GDM1 (cell line): ENCODE results near the gene SNX10.
"Not testable (repeated sequence)": the region's sequence is repeated elsewhere in the genome, so short reads cannot be mapped to it uniquely, and the experiment has no call there.

ENCODE experiments used
- DNase-seq: peaks from one replicate; lab custom pipeline; 2025; lab: John Stamatoyannopoulos, UW

The SNX10 gene, protein sequence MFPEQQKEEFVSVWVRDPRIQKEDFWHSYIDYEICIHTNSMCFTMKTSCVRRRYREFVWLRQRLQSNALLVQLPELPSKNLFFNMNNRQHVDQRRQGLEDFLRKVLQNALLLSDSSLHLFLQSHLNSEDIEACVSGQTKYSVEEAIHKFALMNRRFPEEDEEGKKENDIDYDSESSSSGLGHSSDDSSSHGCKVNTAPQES

DNA sequence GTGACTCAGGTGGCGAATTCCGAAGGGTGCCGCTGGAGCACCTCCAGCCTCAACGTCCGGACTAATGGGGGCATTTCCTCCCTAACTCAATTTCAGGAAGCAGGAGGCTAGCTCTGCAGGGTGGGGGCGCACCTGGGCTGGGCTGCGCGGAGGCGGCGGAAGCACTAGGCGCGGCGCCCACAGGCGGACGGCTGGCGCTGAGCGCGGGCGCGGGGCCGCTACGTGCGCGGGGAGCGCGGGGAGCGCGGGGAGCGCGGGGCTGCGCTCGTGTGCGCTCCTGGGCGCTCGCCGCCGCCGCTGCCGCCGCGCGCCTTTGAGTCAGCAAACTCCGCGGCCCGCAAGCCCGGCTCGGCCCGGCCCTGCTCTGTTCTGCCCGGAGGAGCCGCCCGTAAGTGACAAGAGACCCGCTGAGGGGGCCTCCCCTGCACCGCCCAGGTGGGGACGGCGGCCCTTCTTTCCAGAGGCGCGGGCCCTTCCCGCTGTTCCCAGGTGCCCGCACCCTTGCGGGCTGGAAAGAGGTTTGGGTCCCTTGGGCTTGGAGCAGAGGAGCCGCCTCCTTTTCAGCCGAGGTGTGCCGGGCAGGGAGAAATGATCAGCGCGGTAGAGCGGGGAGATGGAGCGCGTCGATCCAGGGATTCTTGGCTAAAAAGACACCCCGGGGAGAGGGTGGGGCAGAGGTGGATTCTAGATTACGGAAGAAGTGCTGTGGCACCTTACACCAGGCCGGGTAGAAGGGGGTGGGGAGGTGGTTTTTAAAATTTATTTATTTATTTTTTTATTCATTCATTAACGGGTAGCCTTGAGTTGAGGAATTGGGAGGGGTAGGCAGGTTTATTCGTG lies at the start of gene SNX10:
Gene SNX10, plus strand, starts transcription at position 164 of the 840 bp plus-strand sequence. CDS start 54,581 bp downstream, outside the sequence.
- peak; percentile 50 for DNase-seq

DNA sequence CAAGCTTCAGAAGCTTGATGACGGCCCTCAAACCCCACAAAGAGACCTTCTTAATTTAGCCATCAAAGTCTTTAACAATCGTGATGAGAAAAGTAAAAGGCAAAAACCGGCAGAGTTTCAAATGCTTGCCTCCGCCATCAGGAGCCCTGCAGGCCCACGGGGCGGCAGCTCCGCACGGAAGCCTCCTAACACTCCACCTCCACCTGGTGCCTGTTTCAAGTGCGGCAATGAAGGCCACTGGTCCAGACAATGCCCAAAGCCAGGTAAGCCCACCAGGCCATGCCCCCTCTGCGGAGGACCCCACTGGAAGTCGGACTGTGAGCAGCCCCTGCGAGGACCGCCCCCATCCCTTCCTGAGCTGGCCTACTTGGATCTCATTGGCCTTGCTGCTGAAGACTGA lies 46.5 kb upstream of the SNX10 start:
- no peak for DNase-seq

DNA sequence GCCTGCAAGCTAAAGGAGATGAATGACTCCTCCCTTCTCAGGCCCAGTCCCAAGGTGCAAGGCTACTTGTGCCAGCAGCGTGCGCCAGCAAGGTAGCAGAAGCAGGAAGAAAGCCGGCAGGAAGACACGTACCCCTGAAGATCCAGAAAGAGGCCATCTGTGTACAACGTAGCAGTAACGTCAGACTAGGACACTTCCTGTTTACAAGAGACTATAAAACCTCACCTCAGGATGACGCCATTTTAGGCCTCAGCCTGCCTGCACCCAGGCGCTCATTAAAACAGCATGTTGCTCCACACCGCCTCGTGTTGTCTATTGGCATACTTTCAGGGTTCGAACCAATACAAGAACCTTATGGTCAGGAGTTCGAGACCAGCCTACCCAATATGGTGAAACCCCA lies 41.4 kb upstream of the SNX10 start:
- no peak for DNase-seq

GRCh38 chr7:26261866-26262265 lies 29.8 kb upstream of the SNX10 start:
- DNase-seq = not testable (repeated sequence)

GRCh38 chr7:26265065-26265464 lies 26.6 kb upstream of the SNX10 start:
- DNase-seq = no peak

- DNase-seq = no peak
Measured at GRCh38 chr7:26265499-26266075, 26.1 kb upstream of the SNX10 start.

DNA sequence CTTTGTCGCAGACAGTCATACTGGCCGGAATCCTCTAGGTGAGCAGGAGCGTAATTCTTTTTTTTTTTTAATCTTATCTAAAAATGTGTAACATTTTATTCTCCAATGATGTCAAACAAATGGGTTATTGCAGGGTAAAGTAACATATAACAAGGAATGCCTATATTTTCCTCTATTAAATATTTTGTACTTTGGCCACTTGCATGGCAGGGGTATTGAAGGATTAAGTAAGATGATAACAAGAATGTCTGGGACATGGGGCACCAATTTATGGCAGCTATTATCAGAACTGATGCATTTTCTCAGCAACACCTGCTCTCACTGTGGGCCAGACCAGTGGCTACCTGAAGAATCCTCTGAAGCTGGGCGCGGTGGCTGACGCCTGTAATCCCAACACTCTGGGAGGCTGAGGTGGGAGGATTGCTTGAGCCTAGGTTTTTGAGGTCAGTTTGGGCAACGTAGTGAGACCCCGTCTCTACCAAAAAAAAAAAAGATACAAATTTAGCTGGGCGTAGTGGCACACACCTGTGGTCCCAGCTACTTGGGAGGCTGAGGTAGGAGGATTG lies 24.0 kb upstream of the SNX10 start:
- DNase-seq = no peak

DNA sequence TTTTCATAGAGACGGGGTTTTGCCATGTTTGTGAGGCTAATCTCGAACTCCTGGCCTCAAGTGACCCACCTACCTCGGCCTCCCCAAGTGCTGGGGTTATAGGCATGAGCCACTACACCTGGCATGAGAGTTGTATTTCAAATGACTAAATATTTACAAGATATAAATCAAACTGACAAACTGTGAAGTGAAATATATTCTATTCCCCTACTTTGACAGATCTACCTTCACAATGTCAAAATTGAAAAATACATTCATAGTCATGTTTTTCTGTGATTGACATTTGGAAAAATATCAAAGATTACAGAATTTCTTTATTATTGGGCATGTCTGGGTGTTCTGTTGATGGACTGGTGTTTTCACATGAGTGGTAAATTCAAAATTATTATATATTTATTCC lies 16.4 kb upstream of the SNX10 start:
- DNase-seq = no peak

DNA sequence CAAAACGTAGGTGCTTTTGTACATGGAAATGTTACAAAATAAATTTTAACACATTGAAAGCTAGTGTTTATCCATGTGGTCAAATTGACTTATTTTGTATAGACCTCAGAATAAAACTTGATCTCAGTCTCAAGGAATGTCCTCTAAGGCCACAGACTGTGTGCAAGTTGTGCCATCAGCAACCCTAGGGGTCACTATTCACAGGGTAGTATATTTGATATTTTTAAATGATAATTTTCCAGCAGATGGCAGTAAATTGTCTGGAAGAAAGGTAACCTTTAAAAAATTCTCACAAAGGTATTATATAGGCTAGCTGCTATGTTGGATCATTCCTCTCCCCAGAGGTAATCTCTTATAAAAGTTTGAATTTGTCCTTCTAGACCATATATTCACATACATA lies 12.9 kb upstream of the SNX10 start:
- DNase-seq = no peak

DNA sequence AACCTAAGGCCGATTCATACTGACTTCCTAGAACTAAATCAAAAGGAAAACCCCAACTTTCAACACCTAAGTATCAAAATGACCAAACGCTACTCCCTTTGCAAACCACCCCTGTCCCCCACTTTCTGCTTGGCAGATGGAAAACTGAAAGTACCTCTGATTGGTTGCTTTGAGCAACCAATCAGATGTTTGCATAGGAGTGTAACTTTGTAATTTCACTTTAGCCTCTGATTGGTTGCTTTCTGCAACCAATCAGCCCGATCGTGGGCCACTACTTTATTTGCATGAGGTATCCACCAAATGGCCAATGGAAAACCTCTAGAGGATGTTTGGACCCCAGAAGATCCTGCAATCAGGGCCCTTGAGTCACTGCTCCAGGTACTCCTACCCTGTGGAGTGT lies 12.3 kb upstream of the SNX10 start:
- no peak for DNase-seq

DNA sequence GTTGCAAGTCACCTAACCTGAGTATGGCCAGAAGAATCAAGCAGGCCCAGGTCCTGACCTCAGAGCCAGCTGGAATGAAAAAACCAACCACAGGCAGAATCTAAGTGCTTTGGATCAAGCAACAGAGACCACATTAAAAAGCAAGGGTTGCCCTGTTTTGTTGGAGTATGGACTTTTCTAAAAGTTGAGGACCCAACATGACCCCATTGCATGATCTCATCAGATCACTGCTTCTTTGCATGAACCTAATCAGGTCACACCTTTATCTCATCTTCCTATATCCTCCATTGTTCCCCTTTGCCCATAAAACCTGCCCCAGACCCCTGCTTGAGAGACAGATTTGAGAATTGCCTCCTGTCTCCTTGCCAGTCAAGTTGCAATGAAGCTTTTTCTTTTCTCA lies 11.6 kb upstream of the SNX10 start:
- no peak for DNase-seq

DNA sequence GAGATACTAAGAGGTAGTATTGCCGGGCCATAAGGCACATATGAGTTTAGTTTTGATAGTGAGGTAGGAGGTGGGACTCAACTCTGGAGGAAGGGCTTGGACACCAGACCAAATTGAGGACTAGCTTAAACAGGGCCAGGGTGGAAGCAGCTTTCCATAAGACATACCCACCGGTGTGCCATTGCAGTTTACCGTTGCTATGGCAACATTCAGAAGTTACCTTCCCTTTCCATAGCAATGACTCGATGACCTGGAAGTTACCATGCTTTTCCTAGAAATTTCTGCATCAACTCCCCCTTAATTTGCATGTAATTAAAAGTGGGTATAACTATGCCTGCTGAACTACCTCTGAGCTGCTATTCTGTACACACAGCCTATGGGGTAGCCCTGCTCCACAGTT lies 10.9 kb upstream of the SNX10 start:
- no peak for DNase-seq

GRCh38 chr7:26284477-26284876 lies 7.2 kb upstream of the SNX10 start:
- no peak for DNase-seq

DNA sequence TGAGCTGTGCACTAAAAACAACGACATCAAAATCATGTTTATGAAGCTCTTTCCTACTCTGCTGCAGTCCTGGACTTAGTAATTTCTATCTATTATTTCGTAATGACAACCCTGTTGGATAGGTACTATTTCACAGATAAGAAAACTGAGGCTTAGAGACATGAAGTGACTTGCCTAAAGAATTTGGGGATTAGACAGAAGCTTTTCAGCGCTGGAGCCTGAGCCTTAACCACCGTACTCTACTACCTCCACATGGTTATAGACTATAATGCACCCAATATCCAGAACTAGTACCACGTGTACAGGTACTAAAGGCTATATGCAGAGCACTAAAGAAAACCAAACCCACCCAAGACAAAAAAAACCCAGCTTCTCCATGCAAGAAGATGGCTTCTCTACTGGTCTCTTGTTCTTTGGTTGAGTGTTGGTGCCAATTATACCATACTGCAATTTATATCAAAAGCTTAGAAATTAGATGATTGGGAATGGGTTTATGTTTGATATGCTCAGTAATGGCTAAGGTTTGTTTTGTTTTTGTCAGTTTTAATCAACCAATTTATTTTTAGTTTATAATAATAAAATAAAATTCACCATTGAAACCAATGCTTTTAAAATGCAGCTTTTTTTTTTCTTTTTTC lies 6.5 kb upstream of the SNX10 start:
- DNase-seq = peak; percentile 10

DNA sequence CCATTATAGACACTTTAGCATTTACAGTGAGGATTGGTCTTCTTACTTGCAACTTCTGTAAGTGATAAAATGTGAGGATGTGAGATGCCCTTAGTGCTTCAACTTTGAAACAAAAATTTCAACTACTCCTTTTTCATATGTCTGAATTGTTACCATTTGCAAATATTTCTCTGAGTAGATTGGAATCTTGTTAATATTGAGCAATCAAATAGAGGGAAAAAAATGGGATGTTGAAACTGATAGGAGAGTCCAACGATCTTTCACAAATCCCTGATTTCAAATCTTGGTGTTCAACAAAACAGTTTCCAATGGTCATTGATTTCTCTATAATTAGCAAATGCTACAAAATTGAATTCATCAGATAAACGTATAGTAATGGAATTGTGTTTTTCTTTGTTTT lies 5.5 kb upstream of the SNX10 start:
- DNase-seq = no peak

DNA sequence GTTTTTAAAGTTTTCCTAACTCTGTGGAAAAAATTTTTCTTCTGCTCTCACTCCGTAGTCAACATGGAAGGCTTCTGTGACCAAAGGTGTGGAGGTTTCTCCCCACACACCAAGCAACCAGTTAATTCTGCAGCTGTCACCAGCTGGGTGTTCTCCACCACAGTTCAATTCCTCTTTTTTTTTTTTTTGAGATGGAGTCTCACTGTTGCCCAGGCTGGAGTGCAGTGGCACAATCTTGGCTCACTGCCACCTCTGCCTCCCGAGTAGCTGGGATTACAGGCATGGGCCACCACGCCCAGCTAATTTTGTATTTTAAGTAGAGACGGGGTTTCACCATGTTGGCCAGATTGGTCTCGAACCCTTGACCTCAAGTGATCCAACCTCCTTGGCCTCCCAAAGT lies 3.5 kb upstream of the SNX10 start:
- DNase-seq = not testable (repeated sequence)

DNA sequence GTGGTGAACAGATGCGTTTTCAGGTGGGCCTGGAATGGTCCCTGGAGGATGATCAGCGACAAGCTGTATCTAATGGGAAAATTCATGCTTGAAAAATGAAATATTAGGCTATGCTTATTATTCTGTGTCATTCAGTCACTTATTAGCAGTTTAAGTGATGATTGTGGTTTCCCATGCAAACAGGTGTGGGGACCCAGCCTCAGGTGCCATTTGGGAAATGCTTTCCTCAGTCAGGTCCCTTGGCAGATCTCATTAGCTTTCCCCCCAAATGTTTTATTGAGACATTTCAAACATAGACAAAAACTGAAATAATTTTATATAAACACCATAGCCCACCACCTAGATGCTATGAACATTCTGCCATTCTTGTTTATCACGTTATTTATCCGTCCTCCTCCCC lies 411 bp upstream of the SNX10 start:
- no peak for DNase-seq

DNA sequence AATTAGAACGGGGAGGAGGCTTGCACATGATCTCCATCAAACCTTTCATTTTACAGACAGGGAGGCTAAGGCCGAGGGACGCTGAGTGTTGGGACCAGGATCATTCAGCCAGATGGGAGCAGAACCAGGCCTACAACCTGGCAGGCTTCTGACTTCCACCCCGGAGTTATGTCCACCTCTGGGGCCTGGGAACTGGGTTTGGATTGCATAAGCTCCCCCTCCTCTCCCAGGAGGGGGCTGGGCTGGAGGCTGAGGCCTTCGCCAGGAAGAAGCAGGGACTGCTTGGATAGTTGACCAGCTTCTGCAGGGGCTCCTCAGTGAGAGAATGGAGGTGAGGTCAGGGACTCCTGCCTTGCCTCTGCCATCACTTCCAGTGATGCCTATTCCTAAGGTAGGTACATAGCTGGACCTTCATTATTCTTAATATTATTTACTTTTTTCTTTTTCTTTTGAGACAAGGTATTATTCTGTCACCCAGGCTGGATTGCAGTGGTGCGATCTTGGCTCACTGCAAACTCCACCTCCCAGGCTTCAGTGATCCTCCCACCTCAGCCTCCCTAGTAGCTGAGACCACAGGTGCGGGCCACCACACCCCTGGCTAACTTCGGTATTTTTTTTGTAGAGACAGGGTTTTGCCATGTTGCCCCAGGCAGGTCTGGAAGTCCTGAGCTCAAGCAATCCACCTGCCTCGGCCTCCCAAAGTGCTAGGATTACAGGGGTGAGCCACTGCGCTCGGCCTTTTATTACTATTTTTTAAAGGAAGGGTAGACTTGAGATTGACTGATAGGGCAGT lies 1.3 kb downstream of the SNX10 start:
- no peak for DNase-seq

- DNase-seq = no peak
Measured at GRCh38 chr7:26293569-26294308, 2.1 kb downstream of the SNX10 start.

DNA sequence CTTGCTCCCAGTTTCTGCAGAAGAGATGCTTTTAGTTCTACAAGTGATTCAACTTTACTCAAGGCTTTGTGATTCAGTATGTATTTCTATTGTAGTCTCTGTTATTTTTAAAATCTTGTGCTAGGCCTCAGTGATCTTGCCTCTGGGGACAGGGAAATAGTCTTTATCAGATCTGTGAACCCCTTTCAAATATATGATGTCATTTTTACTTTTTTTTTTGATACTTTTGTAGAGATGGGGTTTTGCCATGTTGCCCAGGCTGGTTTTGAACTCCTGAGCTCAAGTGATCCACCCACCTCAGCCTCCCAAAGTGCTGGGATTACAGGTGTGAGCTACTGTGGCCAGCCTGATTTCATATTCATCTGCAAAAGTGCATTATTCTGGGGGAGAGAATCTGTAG lies 3.4 kb downstream of the SNX10 start:
- no peak for DNase-seq

DNA sequence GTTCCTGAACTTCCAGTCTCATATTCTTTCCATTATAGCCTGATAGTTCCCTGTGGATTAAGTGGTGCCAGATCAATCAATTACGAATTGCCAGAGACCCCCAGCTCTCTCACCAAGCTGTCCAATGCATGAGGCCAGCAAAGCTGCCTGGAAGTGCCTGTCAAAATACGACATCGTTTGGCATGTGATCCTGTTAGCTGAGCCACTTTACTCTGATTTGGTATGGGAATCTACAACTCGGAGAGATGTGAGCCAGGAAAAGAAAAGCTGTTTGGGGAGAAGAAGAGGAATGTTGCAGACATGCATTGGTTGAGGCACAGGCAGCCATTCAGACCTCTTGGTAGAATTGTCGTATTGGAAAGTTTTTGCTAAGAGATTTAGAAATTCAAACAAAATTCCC lies 3.9 kb downstream of the SNX10 start:
- no peak for DNase-seq
